ENCODE measurements around the gene PPP1R11.
"Not testable (repeated sequence)": the region's sequence is repeated elsewhere in the genome, so short reads cannot be mapped to it uniquely, and the experiment has no call there.

The PPP1R11 gene, protein sequence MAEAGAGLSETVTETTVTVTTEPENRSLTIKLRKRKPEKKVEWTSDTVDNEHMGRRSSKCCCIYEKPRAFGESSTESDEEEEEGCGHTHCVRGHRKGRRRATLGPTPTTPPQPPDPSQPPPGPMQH

DNA sequence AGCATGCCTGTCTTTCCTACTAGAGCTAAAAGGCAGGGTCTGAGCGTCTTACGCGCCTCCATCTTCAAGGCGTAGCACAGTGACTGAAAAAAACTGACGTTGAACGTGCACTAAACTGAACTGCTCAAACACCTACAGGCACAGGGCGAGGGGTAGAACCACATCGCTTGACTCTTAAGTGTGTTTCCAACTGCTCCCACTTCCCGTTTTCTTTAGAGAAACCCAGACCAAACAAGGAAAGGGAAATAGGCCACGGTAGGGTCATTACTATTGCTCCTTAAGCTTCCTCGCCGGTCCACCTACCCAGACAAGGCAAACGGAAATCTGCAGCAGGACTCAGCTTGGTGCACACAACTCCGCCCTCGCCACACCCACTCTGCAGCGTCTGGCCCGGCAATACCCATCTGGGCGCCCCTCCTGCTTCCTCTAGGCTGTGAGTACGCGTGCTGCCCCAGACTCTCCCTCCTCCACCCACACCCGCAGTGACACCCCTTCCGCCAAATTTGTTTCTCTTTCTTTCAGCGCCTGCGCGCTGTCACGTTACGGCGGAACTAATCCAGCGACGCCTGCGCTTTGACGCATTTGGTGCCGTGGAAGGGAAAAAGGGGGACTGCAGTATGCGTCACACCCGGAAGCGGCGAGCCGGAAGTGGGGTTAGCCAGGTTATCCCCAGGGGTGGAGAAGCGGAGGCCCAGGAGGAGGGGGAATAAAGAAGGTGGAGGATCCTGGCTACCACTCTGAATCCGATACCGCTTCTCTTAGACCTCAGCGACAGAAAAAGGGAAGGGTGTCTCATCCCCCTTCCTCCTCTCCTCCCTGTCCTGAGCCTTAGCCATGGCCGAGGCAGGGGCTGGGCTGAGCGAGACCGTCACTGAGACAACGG, at the start of gene PPP1R11:
PPP1R11 (plus strand) TSS at position 622 of the 883 bp plus-strand sequence; CDS start at position 835, 213 bp downstream.
- DNase-seq (ENCODE audit: low spot score) = peak; percentile 100

GRCh38 chr6:30019819-30020218, 47.2 kb upstream of the PPP1R11 start:
- DNase-seq (ENCODE audit: low spot score) = no peak

- DNase-seq (ENCODE audit: low spot score) = no peak
These were observed 46.4 kb upstream of the PPP1R11 start for GRCh38 chr6:30020626-30021025.

GRCh38 chr6:30022189-30022588, 44.8 kb upstream of the PPP1R11 start:
- no peak for DNase-seq (ENCODE audit: low spot score)

GRCh38 chr6:30022712-30023111, 44.3 kb upstream of the PPP1R11 start:
- DNase-seq (ENCODE audit: low spot score) = not testable (repeated sequence)

- DNase-seq (ENCODE audit: low spot score) = no peak
These were observed 41.8 kb upstream of the PPP1R11 start for GRCh38 chr6:30025186-30025585.

DNA sequence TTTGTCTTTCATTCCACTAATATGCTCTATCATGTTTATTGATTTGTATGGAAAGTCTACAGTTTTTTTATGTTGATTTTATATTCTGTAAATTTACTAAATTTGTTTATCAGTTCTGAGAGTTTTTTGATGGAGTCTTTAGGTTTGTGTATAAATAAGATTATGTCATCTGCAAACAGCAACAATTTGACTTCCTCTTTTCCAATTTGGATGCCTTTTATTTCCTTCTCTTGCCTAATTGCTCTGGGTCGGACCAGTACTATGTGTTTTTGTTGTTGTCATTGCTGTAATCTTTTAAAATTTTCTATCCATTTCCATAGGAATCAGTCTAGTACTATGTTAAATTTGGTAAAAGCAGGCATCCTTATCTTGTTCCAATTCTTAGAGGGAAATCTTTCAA, 37.4 kb upstream of the PPP1R11 start:
- DNase-seq (ENCODE audit: low spot score) = no peak

DNA sequence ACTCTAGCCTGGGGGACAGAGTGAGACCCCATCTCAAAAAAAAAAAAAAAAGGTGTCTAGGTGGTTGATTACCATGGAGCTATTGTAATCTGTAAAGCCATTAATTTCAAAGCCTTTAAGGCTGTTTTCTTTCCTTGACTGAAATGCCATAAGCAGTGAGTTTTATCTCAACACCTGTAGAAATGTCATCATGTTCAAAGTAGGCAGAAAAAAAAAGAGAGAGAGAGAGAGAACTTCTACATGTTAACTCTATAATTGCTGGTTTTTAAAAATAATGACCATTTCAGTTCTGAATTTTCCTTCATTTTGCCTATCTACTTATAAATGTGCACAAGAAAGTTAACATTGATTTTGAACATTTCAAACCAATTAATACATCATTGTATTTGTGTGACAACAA, 35.6 kb upstream of the PPP1R11 start:
- DNase-seq (ENCODE audit: low spot score) = no peak

DNA sequence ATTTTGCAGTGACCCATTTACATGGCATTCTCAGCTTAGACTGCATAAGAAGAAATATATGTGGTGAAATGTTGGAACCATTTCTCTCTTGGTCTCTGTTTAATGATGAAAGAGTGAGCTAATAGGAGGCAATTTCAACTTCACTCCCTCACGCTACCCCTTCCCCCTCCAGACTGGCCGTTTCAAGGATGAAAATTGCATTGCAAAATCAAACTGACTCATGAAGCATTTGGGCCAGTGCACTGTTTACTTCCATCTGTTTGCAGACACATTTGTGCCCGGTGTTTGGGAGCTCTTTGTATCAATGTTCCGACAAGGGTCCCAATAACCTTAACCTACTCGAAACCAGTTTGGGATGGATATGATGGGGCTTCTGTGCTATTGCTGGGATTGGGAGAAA, 33.6 kb upstream of the PPP1R11 start:
- not testable (repeated sequence) for DNase-seq (ENCODE audit: low spot score)

- DNase-seq (ENCODE audit: low spot score) = no peak
These were observed 31.2 kb upstream of the PPP1R11 start for GRCh38 chr6:30035784-30036183.

DNA sequence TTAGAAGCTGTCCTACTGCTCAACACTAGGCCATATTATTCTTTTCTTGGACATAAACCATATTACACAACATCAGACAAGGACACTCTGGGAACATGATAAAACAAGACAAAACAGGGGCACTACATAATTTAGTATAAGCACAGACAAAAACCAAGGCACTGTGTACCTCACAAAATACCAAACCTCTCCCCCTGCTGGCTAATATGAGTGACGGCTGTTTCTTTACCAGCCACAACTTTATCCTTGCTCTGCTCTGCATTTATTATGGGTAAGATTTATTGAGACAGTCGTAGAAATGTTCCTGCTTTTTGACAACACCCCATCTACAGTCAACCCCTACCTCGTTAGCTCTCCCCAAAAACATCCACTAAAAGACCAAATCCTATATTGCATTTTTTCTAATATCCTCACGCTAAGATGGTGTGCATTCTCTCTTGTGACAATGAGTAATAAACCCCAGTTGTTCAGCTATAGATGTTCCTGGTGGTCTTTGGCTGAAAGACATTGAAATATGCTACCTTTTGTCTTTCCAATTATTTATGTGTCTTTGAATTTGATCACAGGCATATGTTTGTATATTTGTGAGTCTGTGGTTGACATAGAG, 29.7 kb upstream of the PPP1R11 start:
- no peak for DNase-seq (ENCODE audit: low spot score)

DNA sequence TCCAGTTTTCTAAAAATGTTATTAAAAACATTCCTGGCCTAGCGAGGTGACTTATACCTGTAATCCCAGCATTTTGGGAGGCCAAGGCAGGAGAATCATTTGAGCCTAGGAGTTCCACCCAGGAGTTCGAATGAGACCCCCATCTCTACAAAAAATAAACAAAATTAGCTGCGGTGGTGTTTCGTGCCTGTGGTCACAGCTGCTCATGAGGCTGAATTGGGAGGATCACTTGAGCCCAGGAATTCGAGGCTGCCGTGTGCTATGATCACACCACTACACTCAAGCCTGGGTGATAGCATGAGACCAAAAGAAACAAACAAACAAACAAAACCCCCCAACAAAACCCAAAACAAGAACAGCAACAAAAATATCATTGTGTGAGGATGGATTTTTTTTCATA, 25.8 kb upstream of the PPP1R11 start:
- no peak for DNase-seq (ENCODE audit: low spot score)

GRCh38 chr6:30041821-30042220, 25.2 kb upstream of the PPP1R11 start:
- DNase-seq (ENCODE audit: low spot score) = no peak

GRCh38 chr6:30042476-30042875, 24.5 kb upstream of the PPP1R11 start:
- DNase-seq (ENCODE audit: low spot score) = no peak

- DNase-seq (ENCODE audit: low spot score) = no peak
These were observed 24.1 kb upstream of the PPP1R11 start for GRCh38 chr6:30042914-30043313.

DNA sequence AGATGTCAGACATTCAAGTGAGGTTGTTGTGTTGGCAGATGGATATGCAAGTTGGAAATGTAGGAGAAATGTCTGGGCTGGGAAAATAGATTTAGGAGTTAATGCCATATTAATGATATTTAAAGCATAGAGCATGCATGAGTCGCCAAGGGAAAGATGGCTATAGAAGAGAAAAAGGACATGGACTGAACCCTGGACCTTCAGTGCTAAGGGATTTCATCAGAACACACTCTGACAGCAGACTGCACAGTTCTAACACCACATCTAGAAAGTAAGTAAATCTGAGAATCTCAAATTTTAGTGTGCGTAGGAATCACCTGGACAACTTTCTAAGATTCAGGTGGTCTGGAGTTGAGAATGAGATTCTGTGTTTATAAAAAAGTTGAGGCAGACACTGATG, 23.3 kb upstream of the PPP1R11 start:
- no peak for DNase-seq (ENCODE audit: low spot score)

DNA sequence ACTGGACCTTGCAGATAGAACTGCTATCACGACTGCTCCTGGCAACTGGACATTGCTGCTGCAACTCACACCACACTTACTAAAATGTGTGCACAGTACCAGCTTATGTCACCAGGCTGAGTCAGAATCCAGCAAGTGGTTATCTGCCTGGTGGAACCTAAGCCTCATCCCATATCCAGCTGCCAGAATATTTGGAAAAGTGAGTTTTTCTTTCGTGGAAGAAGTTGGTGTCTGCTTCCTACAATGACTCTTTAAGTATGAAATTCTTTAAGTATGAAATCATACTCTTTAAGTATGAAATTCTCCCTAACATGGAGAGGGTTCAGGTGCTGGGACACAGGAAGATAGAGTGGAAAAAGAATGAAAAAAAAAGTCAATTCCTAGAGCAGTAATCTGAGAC, 22.4 kb upstream of the PPP1R11 start:
- no peak for DNase-seq (ENCODE audit: low spot score)

DNA sequence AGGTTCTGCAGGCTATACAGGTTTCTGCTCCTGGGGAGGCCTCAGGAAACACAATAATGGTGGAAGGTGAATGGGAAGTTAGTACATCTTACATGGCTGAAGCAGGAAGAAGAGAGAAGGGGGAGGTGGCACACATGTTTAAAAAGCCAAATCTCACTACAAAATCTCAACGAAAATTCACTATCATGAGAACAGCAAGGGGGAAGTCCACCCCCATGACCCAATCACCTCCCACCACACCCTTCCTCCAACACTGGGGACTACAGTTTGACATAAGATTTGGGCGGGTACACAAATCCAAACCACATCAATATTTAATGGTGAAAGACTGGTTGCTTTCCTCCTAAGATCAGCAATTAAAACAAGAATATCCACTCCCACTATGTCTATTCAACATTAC, 19.8 kb upstream of the PPP1R11 start:
- no peak for DNase-seq (ENCODE audit: low spot score)

DNA sequence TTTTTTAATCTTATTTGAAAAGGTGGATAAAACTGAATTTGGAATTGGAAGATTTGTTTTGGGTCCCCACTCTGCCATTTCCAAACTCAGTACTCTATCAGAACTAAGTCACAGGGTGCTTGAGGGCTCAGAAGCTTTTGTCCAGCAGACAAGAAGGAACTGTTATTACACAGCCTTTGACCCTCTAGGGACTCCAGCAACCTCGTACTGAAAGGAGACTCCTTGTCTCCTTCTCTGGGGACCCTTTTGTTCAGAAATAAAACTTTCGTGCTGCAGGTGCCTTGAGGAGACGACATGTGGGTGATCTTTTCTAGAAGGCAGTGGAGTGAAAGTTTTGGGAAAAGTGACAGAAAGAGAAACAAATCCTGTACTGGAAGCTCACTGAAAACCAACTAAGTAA, 13.3 kb upstream of the PPP1R11 start:
- no peak for DNase-seq (ENCODE audit: low spot score)

DNA sequence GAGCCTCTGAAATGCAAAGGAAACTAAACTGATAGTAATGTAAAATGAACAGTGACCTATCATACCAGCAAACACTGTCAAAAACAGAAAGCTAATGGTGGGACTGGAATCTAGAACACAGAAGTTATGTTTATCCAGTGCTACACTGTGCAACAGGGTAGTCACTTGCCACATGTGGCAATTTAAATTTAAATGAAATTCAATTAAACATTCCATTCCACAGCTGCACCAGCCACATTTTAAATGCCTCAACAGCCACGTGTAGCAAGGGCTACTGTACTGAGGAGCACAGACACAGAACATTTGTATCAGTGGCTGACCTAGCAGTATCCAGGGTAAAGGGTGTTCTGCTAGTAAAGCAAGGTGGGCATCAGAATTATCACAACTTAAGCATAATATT, 11.5 kb upstream of the PPP1R11 start:
- no peak for DNase-seq (ENCODE audit: low spot score)

DNA sequence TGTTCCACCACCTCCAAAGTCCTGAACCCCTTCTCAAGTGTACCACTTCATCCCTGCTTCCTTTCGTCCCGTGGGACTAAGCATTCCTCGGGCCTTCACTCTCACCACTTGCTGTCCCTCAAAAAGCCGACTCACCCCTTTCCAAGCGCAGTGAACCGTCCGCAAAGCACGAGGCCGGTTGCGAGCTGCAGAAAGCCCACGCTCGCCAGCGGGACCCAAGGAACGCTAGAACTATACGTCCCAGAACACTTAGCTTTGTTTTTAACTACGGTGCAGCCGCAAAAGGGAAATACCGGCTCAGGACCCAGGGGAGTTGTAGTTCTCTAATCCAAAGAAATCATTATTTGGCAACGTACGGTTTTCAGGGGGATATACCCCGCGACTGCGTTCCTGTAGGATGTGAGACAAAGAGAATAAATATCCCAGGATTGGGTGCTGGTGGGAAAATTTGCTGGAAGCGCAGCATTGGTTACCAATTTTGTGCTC, 6.3 kb upstream of the PPP1R11 start:
- peak; percentile 21 for DNase-seq (ENCODE audit: low spot score)

DNA sequence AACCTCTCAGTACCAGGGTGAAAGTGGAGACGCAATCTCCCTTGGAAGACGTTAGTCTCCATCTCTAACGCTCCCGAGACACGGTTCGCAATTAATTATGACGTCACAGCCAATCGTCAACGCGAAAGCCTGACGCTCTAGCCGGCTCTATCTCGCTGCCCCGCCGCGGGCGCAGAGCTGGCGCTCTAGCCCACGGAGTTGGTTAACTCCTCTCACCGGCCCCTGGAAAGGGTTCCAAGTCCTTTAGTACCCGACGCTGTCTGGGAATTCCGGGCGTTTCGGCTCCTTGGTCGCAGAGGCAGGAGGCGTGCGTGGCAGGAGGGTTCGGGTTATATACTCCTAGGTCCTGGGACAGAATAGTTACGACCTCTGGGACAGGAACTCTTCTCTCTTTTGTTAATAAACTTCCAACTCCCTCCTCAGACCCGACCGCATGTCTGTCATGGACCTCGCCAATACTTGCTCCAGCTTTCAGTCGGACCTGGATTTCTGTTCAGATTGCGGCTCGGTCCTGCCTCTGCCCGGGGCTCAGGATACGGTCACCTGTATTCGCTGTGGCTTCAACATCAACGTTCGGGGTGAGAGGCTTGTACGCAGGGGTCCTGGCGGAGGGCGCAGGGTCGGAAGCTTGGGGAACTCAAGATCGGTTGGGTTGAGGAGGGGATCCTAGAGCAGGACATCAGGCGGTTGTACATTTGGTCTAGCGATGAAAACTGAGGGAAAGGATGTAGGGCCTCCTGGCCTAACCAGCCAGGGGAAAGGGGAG, 5.7 kb upstream of the PPP1R11 start, which contains the start of gene POLR1H:
POLR1H (plus strand) TSS at position 174 of the 766 bp plus-strand sequence; CDS start at position 434, 260 bp downstream.
- peak; percentile 94 for DNase-seq (ENCODE audit: low spot score)
